ENCODE measurements around the gene TNFSF4. TPM values are rescaled to one million over a fixed set of nuclear protein-coding genes. Genes with fewer than 3 reads are reported as not detected.

The TNFSF4 gene
- total and polyA plus RNA-seq, 2 of the 13 experiments (the other 11 are each of a cell fraction or from before 2014, with no cell fraction given) = 2.4 to 7.9 TPM

DNA sequence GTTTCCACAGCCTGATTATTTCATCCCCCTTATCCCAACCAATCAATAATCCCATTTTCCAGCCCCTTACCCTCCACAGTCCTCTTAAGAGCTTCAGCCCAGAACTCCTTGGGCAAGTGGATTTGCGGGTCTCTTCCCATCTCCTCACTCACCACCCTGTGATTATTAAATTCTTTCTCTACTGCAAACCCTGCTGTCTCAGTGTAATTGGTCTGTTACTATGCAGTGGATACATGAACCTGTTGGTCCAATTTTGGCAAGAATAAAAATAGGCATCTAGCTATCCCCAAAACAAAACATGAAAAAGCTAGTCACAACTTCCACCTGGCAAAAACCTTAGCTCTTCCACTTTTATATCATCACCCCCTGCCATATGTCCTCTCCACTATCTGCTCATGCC lies 36.2 kb upstream of the TNFSF4 start (continued):
- TF ChIP-seq, protein P1, sequence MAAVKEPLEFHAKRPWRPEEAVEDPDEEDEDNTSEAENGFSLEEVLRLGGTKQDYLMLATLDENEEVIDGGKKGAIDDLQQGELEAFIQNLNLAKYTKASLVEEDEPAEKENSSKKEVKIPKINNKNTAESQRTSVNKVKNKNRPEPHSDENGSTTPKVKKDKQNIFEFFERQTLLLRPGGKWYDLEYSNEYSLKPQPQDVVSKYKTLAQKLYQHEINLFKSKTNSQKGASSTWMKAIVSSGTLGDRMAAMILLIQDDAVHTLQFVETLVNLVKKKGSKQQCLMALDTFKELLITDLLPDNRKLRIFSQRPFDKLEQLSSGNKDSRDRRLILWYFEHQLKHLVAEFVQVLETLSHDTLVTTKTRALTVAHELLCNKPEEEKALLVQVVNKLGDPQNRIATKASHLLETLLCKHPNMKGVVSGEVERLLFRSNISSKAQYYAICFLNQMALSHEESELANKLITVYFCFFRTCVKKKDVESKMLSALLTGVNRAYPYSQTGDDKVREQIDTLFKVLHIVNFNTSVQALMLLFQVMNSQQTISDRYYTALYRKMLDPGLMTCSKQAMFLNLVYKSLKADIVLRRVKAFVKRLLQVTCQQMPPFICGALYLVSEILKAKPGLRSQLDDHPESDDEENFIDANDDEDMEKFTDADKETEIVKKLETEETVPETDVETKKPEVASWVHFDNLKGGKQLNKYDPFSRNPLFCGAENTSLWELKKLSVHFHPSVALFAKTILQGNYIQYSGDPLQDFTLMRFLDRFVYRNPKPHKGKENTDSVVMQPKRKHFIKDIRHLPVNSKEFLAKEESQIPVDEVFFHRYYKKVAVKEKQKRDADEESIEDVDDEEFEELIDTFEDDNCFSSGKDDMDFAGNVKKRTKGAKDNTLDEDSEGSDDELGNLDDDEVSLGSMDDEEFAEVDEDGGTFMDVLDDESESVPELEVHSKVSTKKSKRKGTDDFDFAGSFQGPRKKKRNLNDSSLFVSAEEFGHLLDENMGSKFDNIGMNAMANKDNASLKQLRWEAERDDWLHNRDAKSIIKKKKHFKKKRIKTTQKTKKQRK (IDR thresholded peaks at IDR 0.05; ENCODE audit: low read length) = no peak
- TF ChIP-seq ZMYM4 (CRISPR knock-in tag; IDR thresholded peaks at IDR 0.05) (no peak), POLR2AphosphoS2 (IDR thresholded peaks at IDR 0.05; ENCODE audit: low read depth, low read length) (no peak), HDAC1 (CRISPR knock-in tag; IDR thresholded peaks at IDR 0.05) (no peak)
- TF ChIP-seq, protein P2, sequence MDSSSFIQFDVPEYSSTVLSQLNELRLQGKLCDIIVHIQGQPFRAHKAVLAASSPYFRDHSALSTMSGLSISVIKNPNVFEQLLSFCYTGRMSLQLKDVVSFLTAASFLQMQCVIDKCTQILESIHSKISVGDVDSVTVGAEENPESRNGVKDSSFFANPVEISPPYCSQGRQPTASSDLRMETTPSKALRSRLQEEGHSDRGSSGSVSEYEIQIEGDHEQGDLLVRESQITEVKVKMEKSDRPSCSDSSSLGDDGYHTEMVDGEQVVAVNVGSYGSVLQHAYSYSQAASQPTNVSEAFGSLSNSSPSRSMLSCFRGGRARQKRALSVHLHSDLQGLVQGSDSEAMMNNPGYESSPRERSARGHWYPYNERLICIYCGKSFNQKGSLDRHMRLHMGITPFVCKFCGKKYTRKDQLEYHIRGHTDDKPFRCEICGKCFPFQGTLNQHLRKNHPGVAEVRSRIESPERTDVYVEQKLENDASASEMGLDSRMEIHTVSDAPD (CRISPR knock-in tag; IDR thresholded peaks at IDR 0.05) = no peak

DNA sequence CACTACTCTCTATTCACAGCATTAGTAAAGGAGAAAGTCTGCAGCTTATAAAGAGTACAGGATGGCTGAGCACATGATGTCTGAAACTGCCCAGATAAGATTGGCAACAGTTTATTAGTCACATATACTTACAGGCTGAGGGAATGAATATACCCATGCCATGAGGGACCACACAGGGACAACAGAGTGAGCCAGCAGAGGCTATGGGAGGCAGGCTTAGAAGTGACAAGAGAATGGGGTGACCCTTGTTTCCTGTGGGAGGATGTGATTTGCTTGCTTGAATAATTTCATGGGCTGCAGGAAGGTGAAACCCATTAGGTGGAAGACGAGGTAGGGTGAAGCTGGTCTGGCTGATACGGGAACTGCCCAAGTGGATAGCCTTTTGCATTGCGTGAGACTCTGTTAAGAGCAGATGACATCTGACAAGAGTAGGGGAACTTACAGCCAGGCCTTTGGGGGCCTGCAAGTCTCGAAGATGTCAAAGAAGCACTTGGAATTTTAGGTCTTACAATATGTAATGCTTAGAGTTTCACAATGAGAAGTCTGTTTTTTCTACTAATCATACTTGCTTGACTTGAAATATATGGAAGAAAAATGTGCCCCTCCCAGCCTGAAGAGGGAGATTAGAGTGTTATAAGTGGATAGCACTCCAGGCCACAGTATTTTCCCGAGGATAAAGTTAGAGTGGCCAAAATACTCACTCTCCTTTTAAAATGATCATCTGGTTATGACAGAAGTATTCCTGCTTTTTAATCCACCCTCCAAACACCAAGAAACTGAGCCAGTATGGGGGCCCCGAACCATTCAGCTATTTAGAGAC lies 34.6 kb upstream of the TNFSF4 start:
- WGBS (ENCODE audit: low lambda C conversion rate) = 26% methylated on average over 6 of the region's 6 CpGs
- no peak overlapping the region for H3K4me3 ChIP-seq (replicated peaks in 1 of 3; ENCODE audit: insufficient read depth in 1 of 3, low read depth in 2 of 3, low read length in 3 of 3)
- no TSS peak for BruUV-seq (replicated peaks)
- H3K4me2 ChIP-seq (ENCODE audit: low read depth, low read length) = no peak overlapping the region
- H3K36me3 ChIP-seq (replicated peaks in 1 of 2; ENCODE audit: control insufficient read depth in 1 of 2, insufficient read depth in 2 of 2, low read length in 2 of 2) = no peaks in the 10 kb centered on the region
- H3K27me3 ChIP-seq (ENCODE audit: control insufficient read depth in 1 of 2, insufficient read depth in 2 of 2, low read length in 2 of 2) = no peaks in the 10 kb centered on the region
- no peak for ATAC-seq
- H3K9me3 ChIP-seq (ENCODE audit: low read length) = peaks cover 11% of the 10 kb centered on the region
- H3K27ac ChIP-seq (ENCODE audit: extremely low read length, insufficient read depth, low read length) = no peak overlapping the region
- in situ Hi-C loops (cut with HindIII; ENCODE audit: extremely low pct_ligation_motif_present, low pct_unique_long_range_greater_than_20kb) (no loop called here), intact Hi-C loops (cut with micrococcal nuclease; ENCODE audit: unreplicated experiment) (no loop called here)
- no peak for FAIRE-seq
- H3K4me1 ChIP-seq (ENCODE audit: insufficient read depth, low read length) = no peaks in the 10 kb centered on the region
- no peak for TF ChIP-seq RNF2 (conservative IDR thresholded peaks at IDR 0.05; ENCODE audit: low read depth)
- no peak for TF ChIP-seq ZZZ3 (CRISPR knock-in tag; IDR thresholded peaks at IDR 0.05; ENCODE audit: borderline replicate concordance)
- TF ChIP-seq BCL6 (CRISPR knock-in tag; IDR thresholded peaks at IDR 0.05) = no peak
- TF ChIP-seq IRX3 (CRISPR knock-in tag; IDR thresholded peaks at IDR 0.05; ENCODE audit: borderline replicate concordance, low read depth) = no peak
- no peak for TF ChIP-seq ZNF263 (CRISPR knock-in tag; IDR thresholded peaks at IDR 0.05)
- no peak for TF ChIP-seq RFX3 (CRISPR knock-in tag; IDR thresholded peaks at IDR 0.05)
- no peak for TF ChIP-seq IKZF1 (IDR thresholded peaks at IDR 0.05)
- no peak for TF ChIP-seq MED13 (CRISPR knock-in tag; IDR thresholded peaks at IDR 0.05)
- TF ChIP-seq TBP (CRISPR knock-in tag; IDR thresholded peaks at IDR 0.05) = no peak
- no peaks in the 10 kb centered on the region for H4K20me1 ChIP-seq (ENCODE audit: insufficient read depth, low read length)
- ChIA-PET POLR2A (no interaction called here), CTCF (ENCODE audit: low intra/inter-chr PET ratio, low total read pairs) (no interaction called here)
- H3K79me2 ChIP-seq (ENCODE audit: insufficient read depth, low read length) = no peaks in the 10 kb centered on the region
- no peak for DNase-seq (ENCODE audit: low spot score)
- no peak overlapping the region for H2AFZ ChIP-seq (ENCODE audit: low read length)
- no peak overlapping the region for H3K9ac ChIP-seq (ENCODE audit: insufficient read depth, low read depth, low read length)

All from HepG2 (cell line).